HepG2 (cell line): ENCODE data around the gene GPR25. TPM values are rescaled to one million over a fixed set of nuclear protein-coding genes. Genes with fewer than 3 reads are reported as not detected.

Experiments used
- ATAC-seq: fragments of 200-7000 bp; cut with Tn5 transposase; 3 replicates; pipeline ENCODE4 v1.9.1; 2020; ENCODE audit warnings: mild to moderate bottlenecking, moderate library complexity
- BruUV-seq: library from RNA; stranded (reverse); fragments of 400-500 nt; replicated peaks from 2 replicates; lab custom pipeline; 2021; lab: Mats Ljungman, UMichigan
- CTCF ChIA-PET: fragments of 300-600 bp; formaldehyde crosslinking; extraction: SDS; loops from one replicate; lab custom pipeline; 2021; ENCODE audit warnings: low total read pairs, inconsistent platforms, low intra/inter-chr PET ratio; lab: Yijun Ruan, JAX
- POLR2A ChIA-PET: fragments of 350-600 bp; sonication (Branson Sonifier 250); formaldehyde crosslinking; loops from one replicate; lab custom pipeline; 2020; ENCODE audit warnings: antibody characterized with exemption, inconsistent platforms; lab: Yijun Ruan, JAX
- DNase-seq: peaks from one replicate; pipeline ENCODE4 v3.0.0-alpha.2; 2015; ENCODE audit warnings: low spot score
- FAIRE-seq: peaks from 3 replicates; lab custom pipeline; 2011; peaks lifted over from hg19 to GRCh38; lab: Jason Lieb, UNC
- H2AFZ ChIP-seq: one replicate; pipeline ENCODE4 v1.6.1; 2011; ENCODE audit warnings: low read length, inconsistent platforms
- H3K27ac ChIP-seq: fragments of 300-600 bp; 3 replicates; pipeline ENCODE4 v1.8.0; 2011; ENCODE audit warnings: mixed run types, mild to moderate bottlenecking, mixed read lengths, low read length, inconsistent platforms; ENCODE audit not compliant: insufficient read depth; ENCODE audit errors: extremely low read length
- H3K27me3 ChIP-seq, 2 experiments: fragments of 200-600 bp in 1 of 2; 2 replicates in 1 of 2; 3 replicates in 1 of 2; pipeline versions ENCODE4 v1.6.0 to v1.8.0; 2011; ENCODE audit warnings: low read length in 2 of 2, mild to moderate bottlenecking in 2 of 2, moderate library complexity in 2 of 2, inconsistent platforms in 1 of 2; ENCODE audit not compliant: insufficient read depth in 2 of 2, control insufficient read depth in 1 of 2
- H3K36me3 ChIP-seq, 2 experiments: fragments of 200-600 bp in 1 of 2; replicated peaks in 1 of 2; 2 replicates in 1 of 2; 3 replicates in 1 of 2; pipeline versions ENCODE4 v1.5.1 to v1.8.0; 2011; ENCODE audit warnings: low read length in 2 of 2, inconsistent platforms in 1 of 2; ENCODE audit not compliant: insufficient read depth in 2 of 2, control insufficient read depth in 1 of 2
- H3K4me1 ChIP-seq: 2 replicates; pipeline ENCODE4 v1.5.1; 2012; ENCODE audit warnings: low read length, inconsistent platforms; ENCODE audit not compliant: insufficient read depth
- H3K4me2 ChIP-seq: 2 replicates; pipeline ENCODE4 v1.6.0; 2011; ENCODE audit warnings: low read depth, low read length, inconsistent platforms
- H3K4me3 ChIP-seq, 3 experiments: fragments of 200-600 bp in 1 of 3; sonication (generic), shearing (Covaris generic) in 1 of 3; replicated peaks in 1 of 3; 2 replicates each; pipeline ENCODE4 v1.5.1; 2011 to 2016; ENCODE audit warnings: low read length in 3 of 3, inconsistent platforms in 2 of 3, low read depth in 2 of 3, mild to moderate bottlenecking in 2 of 3, control low read depth in 1 of 3, mixed read lengths in 1 of 3; ENCODE audit not compliant: insufficient read depth in 1 of 3
- H3K79me2 ChIP-seq: one replicate; pipeline ENCODE4 v1.6.1; 2011; ENCODE audit warnings: low read length, inconsistent platforms; ENCODE audit not compliant: insufficient read depth
- H3K9ac ChIP-seq: 2 replicates; pipeline ENCODE4 v1.6.0; 2011; ENCODE audit warnings: mild to moderate bottlenecking, low read depth, low read length, inconsistent platforms; ENCODE audit not compliant: insufficient read depth
- H3K9me3 ChIP-seq: 2 replicates; pipeline ENCODE4 v1.5.1; 2012; ENCODE audit warnings: mild to moderate bottlenecking, low read length
- H4K20me1 ChIP-seq: 2 replicates; pipeline ENCODE4 v1.6.0; 2011; ENCODE audit warnings: inconsistent platforms, mild to moderate bottlenecking, low read length, moderate library complexity; ENCODE audit not compliant: insufficient read depth
- CSRNP1 ChIP-seq: sonication (generic); formaldehyde crosslinking; IDR thresholded peaks from 2 replicates; pipeline ENCODE4 v1.8.1; 2023; ENCODE audit warnings: mild to moderate bottlenecking, missing genetic modification reagents
- ETS1 ChIP-seq: sonication (generic); formaldehyde crosslinking; IDR thresholded peaks from 2 replicates; pipeline ENCODE4 v1.4.0; 2020; ENCODE audit warnings: missing genetic modification reagents
- ETV5 ChIP-seq: IDR thresholded peaks from 2 replicates; pipeline ENCODE4 v1.6.1; 2018; ENCODE audit warnings: missing biosample characterization, missing genetic modification reagents, inconsistent platforms, borderline replicate concordance
- KDM6A ChIP-seq: IDR thresholded peaks from 2 replicates; pipeline ENCODE4 v1.6.1; 2016; ENCODE audit warnings: low read depth
- RBAK ChIP-seq: sonication (generic); formaldehyde crosslinking; IDR thresholded peaks from 2 replicates; pipeline ENCODE4 v1.5.1; 2020; ENCODE audit warnings: mild to moderate bottlenecking, missing genetic modification reagents
- SCMH1 ChIP-seq: sonication (generic); formaldehyde crosslinking; IDR thresholded peaks from 2 replicates; pipeline ENCODE4 v1.9.0; 2021; ENCODE audit warnings: missing genetic modification reagents, mild to moderate bottlenecking, borderline replicate concordance
- ZNF256 ChIP-seq: sonication (generic); formaldehyde crosslinking; conservative IDR thresholded peaks from 2 replicates; pipeline ENCODE4 v1.4.0; 2020; ENCODE audit warnings: missing genetic modification reagents
- ZNF558 ChIP-seq: sonication (generic); formaldehyde crosslinking; IDR thresholded peaks from 2 replicates; pipeline ENCODE4 v1.9.0; 2022; ENCODE audit warnings: mild to moderate bottlenecking, missing genetic modification reagents, borderline replicate concordance
- in situ Hi-C: cut with HindIII; loops from 2 replicates; pipeline ENCODE4 v1.10.0; 2017; ENCODE audit warnings: low pct_unique_long_range_greater_than_20kb; ENCODE audit not compliant: extremely low pct_ligation_motif_present
- intact Hi-C: fragments of 100-400 bp; cut with micrococcal nuclease; formaldehyde crosslinking; loops from one replicate; pipeline ENCODE4 v1.10.0; 2022; ENCODE audit not compliant: unreplicated experiment
- polyA plus RNA-seq, 8 experiments: library from polyadenylated mRNA; depleted of rRNA in 3 of 8; stranded (reverse) in 7 of 8; unstranded in 1 of 8; fragments of >200 nt; fragmentation: Illumina TruSeq in 4 of 8; extraction: Trizol in 4 of 8; gene quantifications; 2 replicates each; pipeline versions ENCODE4 v1.2.1 to v1.2.3, GENCODE V29; 2011 to 2016; ENCODE audit warnings: low read depth in 4 of 8, missing spikeins in 1 of 8, mixed read lengths in 1 of 8; ENCODE audit not compliant: insufficient read depth in 1 of 8
- total RNA-seq, 5 experiments: library from RNA; depleted of rRNA; stranded (reverse); fragments of >200 nt; fragmentation: Illumina TruSeq; extraction: Trizol; gene quantifications; 2 replicates each; pipeline ENCODE4 v1.2.3, GENCODE V29; 2016; ENCODE audit warnings: low read depth in 1 of 5
- TF ChIP-seq, protein P1 (sequence below): sonication (generic); formaldehyde crosslinking; IDR thresholded peaks from 2 replicates; pipeline ENCODE4 v1.5.0; 2020; ENCODE audit warnings: mild to moderate bottlenecking, missing genetic modification reagents

Gene GPR25
- total and polyA plus RNA-seq, 2 of the 13 experiments (the other 11 are each of a cell fraction or from before 2014, with no cell fraction given), result not detected

GRCh38 chr1:200892546-200892945 is 19.8 kb downstream of the GPR25 start (continued):
- TF ChIP-seq CSRNP1, result no peak

GRCh38 chr1:200892958-200893357 is 20.2 kb downstream of the GPR25 start:
- Histone ChIP-seq H3K4me1 (peaks cover 92% of the 10 kb centered on the region), H3K27ac (peak overlapping the region; percentile 92), H3K4me2 (peak overlapping the region; percentile 92), H3K9ac (no peak overlapping the region), H3K27me3 (no peaks in the 10 kb centered on the region), H3K4me3 (peak overlapping the region in 2 of 3 experiments; percentile 68 to 70; a peak in 2 of 6 replicates), H2AFZ (no peak overlapping the region), H3K9me3 (no peaks in the 10 kb centered on the region), H3K79me2 (peaks cover 19% of the 10 kb centered on the region), H3K36me3 (no peaks in the 10 kb centered on the region), H4K20me1 (no peaks in the 10 kb centered on the region)
- in situ Hi-C loops, result loop anchor here (5.0 kb wide), 2 partner anchors 79 to 149 kb away; no protein-coding TSS in a partner anchor
- BruUV-seq, result no TSS peak
- ChIA-PET CTCF (no interaction called here), POLR2A (interaction anchor here (0.9 to 3.7 kb wide), 5 partner anchors 12 to 223 kb away, joined by 3 to 34 read pairs (median 10); partner anchors contain the start of gene DDX59)
- TF ChIP-seq ZNF558 (CRISPR knock-in tag) (no peak), ETS1 (CRISPR knock-in tag) (no peak), KDM6A (no peak), RBAK (CRISPR knock-in tag) (no peak), ZNF256 (CRISPR knock-in tag) (no peak), ETV5 (CRISPR knock-in tag) (no peak), SCMH1 (CRISPR knock-in tag) (no peak)
- TF ChIP-seq, protein P1, sequence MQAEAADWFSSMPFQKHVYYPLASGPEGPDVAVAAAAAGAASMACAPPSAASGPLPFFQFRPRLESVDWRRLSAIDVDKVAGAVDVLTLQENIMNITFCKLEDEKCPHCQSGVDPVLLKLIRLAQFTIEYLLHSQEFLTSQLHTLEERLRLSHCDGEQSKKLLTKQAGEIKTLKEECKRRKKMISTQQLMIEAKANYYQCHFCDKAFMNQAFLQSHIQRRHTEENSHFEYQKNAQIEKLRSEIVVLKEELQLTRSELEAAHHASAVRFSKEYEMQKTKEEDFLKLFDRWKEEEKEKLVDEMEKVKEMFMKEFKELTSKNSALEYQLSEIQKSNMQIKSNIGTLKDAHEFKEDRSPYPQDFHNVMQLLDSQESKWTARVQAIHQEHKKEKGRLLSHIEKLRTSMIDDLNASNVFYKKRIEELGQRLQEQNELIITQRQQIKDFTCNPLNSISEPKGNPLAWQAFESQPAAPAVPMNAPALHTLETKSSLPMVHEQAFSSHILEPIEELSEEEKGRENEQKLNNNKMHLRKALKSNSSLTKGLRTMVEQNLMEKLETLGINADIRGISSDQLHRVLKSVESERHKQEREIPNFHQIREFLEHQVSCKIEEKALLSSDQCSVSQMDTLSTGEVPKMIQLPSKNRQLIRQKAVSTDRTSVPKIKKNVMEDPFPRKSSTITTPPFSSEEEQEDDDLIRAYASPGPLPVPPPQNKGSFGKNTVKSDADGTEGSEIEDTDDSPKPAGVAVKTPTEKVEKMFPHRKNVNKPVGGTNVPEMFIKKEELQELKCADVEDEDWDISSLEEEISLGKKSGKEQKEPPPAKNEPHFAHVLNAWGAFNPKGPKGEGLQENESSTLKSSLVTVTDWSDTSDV (CRISPR knock-in tag), result no peak
- ATAC-seq (no peak), DNase-seq (no peak), FAIRE-seq (no peak)
- intact Hi-C loops, result loop anchor here (5.0 to 10.0 kb wide), 2 partner anchors 129 to 222 kb away; partner anchors contain the start of genes CACNA1S and KIF21B
